ENCODE data around the gene NUTF2. TPM values are rescaled to one million over a fixed set of nuclear protein-coding genes. Genes with fewer than 3 reads are reported as not detected.
A peak's percentile ranks its signal among the peaks of the same experiment; 100 is the strongest.

Gene NUTF2
- total and polyA plus RNA-seq, 2 of the 4 experiments (the other 2 are of a cell fraction): 42.7 to 361 TPM

GRCh38 chr16:67805718-67806427 lies 40.9 kb upstream of the NUTF2 start:
- no peak overlapping the region for H3K18ac ChIP-seq (ENCODE audit: low read depth, low read length)
- ChIA-PET CTCF (interaction anchor here (1.8 kb wide), 1 partner anchor 11 kb away, joined by 19 read pairs; no protein-coding TSS in a partner anchor), POLR2A (ENCODE audit: unreplicated experiment) (interaction anchor here (0.8 kb wide), 1 partner anchor 59 kb away, joined by 3 read pairs; no protein-coding TSS in a partner anchor)
- peak overlapping the region; percentile 76 for H3K4me3 ChIP-seq (ENCODE audit: insufficient read depth, low read depth, low read length)
- H4K20me1 ChIP-seq (ENCODE audit: insufficient read depth, low read length): peaks cover 15% of the 10 kb centered on the region; the same call in 1 of the 2 replicates
- ATAC-seq (ENCODE audit: low read depth): peak; percentile 1
- peaks cover 9% of the 10 kb centered on the region for H3K36me3 ChIP-seq (ENCODE audit: control insufficient read depth, insufficient read depth, low read length)
- H4K5ac ChIP-seq (ENCODE audit: low read depth, low read length): no peak overlapping the region
- DNase-seq: no peak
- H3K4ac ChIP-seq (ENCODE audit: low read depth, low read length): peak overlapping the region; percentile 74
- H3K9me1 ChIP-seq (ENCODE audit: insufficient read depth, low read length): peaks cover 10% of the 10 kb centered on the region
- no peak overlapping the region for H2BK20ac ChIP-seq (ENCODE audit: low read depth, low read length)
- no peaks in the 10 kb centered on the region for H3K27me3 ChIP-seq (ENCODE audit: control insufficient read depth, insufficient read depth, low read length)
- dilution Hi-C loops (cut with HindIII; ENCODE audit: low sequenced_read_pairs, unreplicated experiment): no loop called here
- H3K9me3 ChIP-seq (ENCODE audit: control insufficient read depth, insufficient read depth, low read length): no peaks in the 10 kb centered on the region
- H2AFZ ChIP-seq (replicated peaks; ENCODE audit: low read length, poor library complexity): peak overlapping the region; percentile 96
- 0% methylated on average over 3 of the region's 26 CpGs; no CpG with 5 or more reads in 1 of the 2 experiments for WGBS, 2 experiments (ENCODE audit: extremely low coverage in 2 of 2, insufficient read length in 1 of 2)
- intact Hi-C loops (cut with micrococcal nuclease): loop anchor here (5.0 to 10.0 kb wide), 3 partner anchors 89 to 281 kb away; partner anchors contain the start of genes GFOD2 and RIPOR1
- peak overlapping the region; percentile 14 for H2BK5ac ChIP-seq (ENCODE audit: low read depth, low read length, poor library complexity, severe bottlenecking)
- H4K91ac ChIP-seq (ENCODE audit: insufficient read depth, low read depth, low read length): peak overlapping the region; percentile 32
- peak overlapping the region; percentile 75 for H3K9ac ChIP-seq (ENCODE audit: low read depth, low read length)
- H2BK120ac ChIP-seq (ENCODE audit: low read depth, low read length): no peak overlapping the region
- peak overlapping the region; percentile 22; the same call in 1 of the 2 replicates for H3K56ac ChIP-seq (ENCODE audit: extremely low read depth, insufficient read depth, low read length)
- peak overlapping the region; percentile 28 for H3K27ac ChIP-seq (ENCODE audit: insufficient read depth, low read length)
- no peak overlapping the region for H2BK15ac ChIP-seq (ENCODE audit: low read depth, low read length)
- H3K79me1 ChIP-seq (ENCODE audit: low read depth in 1 of 2, low read length in 2 of 2): peaks cover 16 to 55% of the 10 kb centered on the region in 2 experiments
- peak overlapping the region; percentile 76 for H3K14ac ChIP-seq (replicated peaks; ENCODE audit: low read depth, low read length)
- peak overlapping the region; percentile 24 to 57; a peak in 1 of 4 replicates for H4K8ac ChIP-seq (ENCODE audit: low read depth in 2 of 2, low read length in 2 of 2)
- peak overlapping the region; percentile 87 for H2AK5ac ChIP-seq (ENCODE audit: low read depth, low read length)
- H3K4me2 ChIP-seq (ENCODE audit: low read depth, low read length): peak overlapping the region; percentile 98
- H3K4me1 ChIP-seq (ENCODE audit: control insufficient read depth, insufficient read depth, low read length): peaks cover 6% of the 10 kb centered on the region
- no TSS peak for BruUV-seq (replicated peaks)
- peak overlapping the region; percentile 95 for H3K23ac ChIP-seq (ENCODE audit: low read depth, low read length)
- in situ Hi-C loops (cut with MboI; ENCODE audit: low sequenced_read_pairs): no loop called here
- H2AK9ac ChIP-seq (replicated peaks; ENCODE audit: low read depth, low read length, poor library complexity): peak overlapping the region; percentile 99
- TF ChIP-seq RCOR1 (IDR thresholded peaks at IDR 0.05; ENCODE audit: insufficient replicate concordance, low read length) (no peak), CTCF (conservative IDR thresholded peaks at IDR 0.05; ENCODE audit: low read depth, low read length) (no peak), CEBPB (IDR thresholded peaks at IDR 0.05; ENCODE audit: low read depth, low read length) (no peak), ELK1 (IDR thresholded peaks at IDR 0.05; ENCODE audit: borderline replicate concordance, low read depth, low read length) (no peak), MXI1 (IDR thresholded peaks at IDR 0.05; ENCODE audit: borderline replicate concordance, low read depth, low read length) (no peak), NFE2L2 (IDR thresholded peaks at IDR 0.05; ENCODE audit: low read depth, low read length) (no peak), POLR2A (IDR thresholded peaks at IDR 0.05; ENCODE audit: low read depth, low read length) (no peak), CHD1 (IDR thresholded peaks at IDR 0.05; ENCODE audit: low read depth, low read length) (no peak), MAZ (IDR thresholded peaks at IDR 0.05; ENCODE audit: borderline replicate concordance, low read depth, low read length) (no peak), SMC3 (IDR thresholded peaks at IDR 0.05; ENCODE audit: low read depth, low read length) (no peak), RFX5 (IDR thresholded peaks at IDR 0.05; ENCODE audit: low read depth, low read length) (no peak), USF2 (IDR thresholded peaks at IDR 0.05; ENCODE audit: low read depth, low read length) (no peak), RAD21 (IDR thresholded peaks at IDR 0.05; ENCODE audit: low read length) (no peak), MAFK (IDR thresholded peaks at IDR 0.05; ENCODE audit: low read depth, low read length) (no peak)
